LNCAP (cell line): ENCODE data around the gene GPR68.

ENCODE experiments used
- TF ChIP-seq, protein P1 (sequence below): fragments of 450-650 bp; IDR thresholded peaks from 2 replicates; pipeline ENCODE4 v1.5.1; 2017; ENCODE audit warnings: mild to moderate bottlenecking

GPR68 gene

DNA sequence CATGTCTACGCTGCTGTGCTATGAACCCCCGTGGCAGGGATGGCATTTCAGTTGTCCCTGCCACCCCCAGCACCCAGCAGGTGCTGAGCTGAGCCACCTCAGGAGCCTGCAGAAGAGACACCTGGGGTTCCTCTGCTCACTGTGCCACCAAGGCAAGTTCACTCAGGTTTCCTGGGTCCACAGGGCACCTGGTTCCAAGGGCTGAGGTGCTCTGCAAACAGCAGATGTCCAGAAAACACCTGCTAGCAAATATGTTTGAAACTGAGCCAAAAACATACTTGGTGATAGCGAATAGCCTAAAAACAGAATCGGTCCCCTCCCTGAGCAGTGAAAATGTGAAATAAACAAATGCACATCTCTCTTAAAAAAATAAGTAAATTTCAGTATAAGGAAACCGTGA lies 35.6 kb upstream of the GPR68 start:
- TF ChIP-seq, protein P1, sequence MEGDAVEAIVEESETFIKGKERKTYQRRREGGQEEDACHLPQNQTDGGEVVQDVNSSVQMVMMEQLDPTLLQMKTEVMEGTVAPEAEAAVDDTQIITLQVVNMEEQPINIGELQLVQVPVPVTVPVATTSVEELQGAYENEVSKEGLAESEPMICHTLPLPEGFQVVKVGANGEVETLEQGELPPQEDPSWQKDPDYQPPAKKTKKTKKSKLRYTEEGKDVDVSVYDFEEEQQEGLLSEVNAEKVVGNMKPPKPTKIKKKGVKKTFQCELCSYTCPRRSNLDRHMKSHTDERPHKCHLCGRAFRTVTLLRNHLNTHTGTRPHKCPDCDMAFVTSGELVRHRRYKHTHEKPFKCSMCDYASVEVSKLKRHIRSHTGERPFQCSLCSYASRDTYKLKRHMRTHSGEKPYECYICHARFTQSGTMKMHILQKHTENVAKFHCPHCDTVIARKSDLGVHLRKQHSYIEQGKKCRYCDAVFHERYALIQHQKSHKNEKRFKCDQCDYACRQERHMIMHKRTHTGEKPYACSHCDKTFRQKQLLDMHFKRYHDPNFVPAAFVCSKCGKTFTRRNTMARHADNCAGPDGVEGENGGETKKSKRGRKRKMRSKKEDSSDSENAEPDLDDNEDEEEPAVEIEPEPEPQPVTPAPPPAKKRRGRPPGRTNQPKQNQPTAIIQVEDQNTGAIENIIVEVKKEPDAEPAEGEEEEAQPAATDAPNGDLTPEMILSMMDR = no peak

DNA sequence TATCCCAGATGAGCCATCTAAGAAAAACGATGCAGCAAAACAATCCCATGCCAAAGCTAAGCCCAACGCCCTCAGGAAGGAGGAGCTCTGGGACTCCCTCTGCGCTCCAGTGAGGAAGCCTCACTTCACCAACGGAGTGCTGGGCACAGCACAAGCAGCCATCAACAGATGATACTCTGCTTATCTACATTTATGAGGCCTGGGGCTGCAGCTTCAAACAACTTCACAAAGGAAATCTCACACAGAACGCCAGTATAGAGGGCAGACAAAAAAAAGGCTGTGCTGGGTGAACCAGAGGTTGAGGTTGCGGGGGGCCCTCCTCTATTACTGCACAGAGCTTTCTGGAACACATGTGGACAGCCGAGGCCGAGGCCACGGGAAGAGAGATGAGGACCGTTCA lies 34.9 kb upstream of the GPR68 start:
- TF ChIP-seq, protein P1 = no peak

DNA sequence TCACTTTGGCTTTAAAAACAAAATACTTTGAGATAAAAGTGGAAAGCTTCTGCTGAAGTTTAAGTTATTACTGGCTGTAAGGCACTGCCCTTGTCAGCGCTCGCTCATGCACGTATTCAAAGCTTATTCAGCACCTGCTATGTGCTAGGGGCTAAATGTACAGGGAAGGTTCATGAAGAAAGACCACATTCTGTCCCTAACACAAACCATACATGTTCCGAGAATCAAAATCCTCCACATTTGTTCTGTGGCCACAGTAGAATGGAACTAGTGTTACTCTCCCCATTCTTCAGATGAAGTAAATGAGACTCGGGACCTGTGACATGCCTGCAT lies 33.8 kb upstream of the GPR68 start:
- TF ChIP-seq, protein P1 = no peak

DNA sequence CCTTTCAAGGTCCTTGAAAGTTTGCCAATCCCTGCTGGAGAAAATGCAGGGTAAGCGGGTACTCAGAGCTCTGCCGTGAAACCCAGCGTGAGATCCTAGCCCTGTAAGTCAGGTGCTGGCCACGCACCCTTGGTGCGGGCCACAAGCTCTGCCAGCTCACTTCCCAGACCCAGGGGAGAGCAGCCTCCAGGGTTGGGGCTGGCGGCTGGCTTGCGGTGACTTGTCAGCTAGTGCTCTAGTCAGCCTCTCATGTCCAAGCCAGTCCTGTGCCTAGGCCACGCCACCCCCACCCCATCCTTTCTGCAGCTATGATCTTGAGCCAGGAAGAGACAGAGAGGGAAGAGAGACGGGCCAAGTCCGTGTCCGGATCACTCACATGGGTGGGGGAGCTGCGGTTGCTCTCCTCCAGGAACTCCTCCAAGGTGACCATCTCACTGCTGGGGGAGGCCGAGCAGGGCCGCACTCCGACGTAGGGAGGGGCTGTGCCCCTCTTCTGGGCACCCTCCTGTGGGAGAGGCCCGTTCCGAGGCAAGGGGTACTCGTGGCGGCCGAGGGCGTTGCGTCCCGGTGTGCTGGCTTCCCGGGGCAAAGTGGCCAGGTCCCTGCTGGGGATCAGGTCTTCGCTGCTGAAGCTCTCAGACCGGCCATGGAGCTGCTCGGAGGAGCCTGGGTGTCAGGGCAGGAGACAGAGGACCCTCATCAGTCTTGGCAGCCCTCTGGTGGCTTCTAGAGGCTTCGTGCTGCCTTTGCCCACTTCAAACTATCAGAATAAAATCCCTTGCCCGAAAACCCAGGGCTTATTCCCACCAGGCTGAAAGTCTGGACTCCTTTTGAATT lies 33.3 kb upstream of the GPR68 start:
- TF ChIP-seq, protein P1 = no peak

DNA sequence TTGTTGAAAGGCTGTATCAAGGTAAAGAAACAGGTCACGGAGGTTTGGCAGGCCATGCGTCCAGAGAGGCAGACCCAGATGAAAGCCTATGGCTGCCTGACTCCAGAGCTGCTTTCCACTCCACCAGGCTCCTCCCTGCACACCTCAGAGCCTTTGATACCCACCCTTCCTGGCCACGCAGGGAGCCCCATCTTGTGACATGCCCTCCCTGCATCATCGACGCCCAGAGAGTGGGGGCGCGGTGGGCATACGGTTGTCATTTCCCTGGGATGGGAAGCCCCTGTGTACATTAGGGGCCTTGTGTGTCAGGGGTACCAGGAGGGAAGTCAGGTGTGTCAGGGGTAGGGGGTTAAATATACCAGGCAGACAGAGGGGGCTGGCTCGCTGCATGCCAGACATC lies 30.3 kb upstream of the GPR68 start:
- TF ChIP-seq, protein P1 = no peak

DNA sequence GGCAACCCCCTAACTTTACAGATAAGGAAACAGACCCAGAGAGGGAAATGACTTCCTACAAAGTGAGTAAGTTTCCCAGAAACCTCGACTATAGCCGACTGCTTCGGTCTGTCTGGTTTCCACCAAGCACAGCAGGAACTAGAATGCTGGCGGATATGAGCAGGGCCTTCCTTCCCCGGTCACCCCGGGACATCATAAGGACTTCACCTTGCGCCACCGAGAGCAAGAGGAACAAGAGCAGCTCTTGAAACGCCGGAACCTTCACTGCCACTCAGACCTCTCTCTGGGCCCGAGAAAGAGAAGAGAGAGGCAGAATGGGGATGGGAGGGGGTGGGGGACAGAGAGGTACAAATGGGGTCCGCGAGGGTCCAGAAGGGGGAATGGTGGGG lies 29.4 kb upstream of the GPR68 start:
- TF ChIP-seq, protein P1 = no peak

DNA sequence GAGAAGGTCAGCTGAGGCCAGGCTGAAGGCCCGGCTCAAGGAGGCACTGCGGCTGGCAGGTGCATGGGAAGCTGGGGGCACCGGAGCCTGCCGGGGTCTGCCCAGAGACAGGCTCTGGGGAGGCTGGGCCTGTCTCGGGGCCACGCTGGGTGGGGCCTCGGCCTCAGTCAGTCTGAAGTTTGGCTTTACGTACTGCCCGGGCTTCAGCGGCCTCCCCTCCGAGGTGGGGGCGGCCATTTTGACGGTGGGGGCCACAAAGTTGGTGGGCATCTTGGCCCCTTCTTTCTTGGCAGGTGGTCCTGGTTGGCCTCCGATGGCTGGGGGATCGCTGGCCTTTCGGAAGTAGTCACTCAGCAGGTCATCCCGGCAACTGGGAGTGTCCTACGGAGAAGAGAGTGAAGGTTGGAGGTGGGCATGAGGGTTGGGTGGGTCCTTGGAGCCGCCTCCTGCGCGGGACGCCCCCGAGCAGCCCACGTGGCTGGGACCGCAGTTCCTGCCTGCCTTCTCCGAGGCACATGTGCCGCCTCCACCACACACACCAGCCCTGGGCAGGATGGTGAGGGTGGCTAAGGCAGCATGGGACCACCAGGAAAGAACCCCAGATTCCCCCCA lies 28.9 kb upstream of the GPR68 start:
- TF ChIP-seq, protein P1 = no peak
